Measurements from ENCODE around the gene NLK.

GRCh38 chr17:28096756-28097155 lies 54.3 kb downstream of the NLK start:
- TF ChIP-seq SP2 (CRISPR knock-in tag; IDR thresholded peaks at IDR 0.05) = no peak
- TF ChIP-seq, protein P1, sequence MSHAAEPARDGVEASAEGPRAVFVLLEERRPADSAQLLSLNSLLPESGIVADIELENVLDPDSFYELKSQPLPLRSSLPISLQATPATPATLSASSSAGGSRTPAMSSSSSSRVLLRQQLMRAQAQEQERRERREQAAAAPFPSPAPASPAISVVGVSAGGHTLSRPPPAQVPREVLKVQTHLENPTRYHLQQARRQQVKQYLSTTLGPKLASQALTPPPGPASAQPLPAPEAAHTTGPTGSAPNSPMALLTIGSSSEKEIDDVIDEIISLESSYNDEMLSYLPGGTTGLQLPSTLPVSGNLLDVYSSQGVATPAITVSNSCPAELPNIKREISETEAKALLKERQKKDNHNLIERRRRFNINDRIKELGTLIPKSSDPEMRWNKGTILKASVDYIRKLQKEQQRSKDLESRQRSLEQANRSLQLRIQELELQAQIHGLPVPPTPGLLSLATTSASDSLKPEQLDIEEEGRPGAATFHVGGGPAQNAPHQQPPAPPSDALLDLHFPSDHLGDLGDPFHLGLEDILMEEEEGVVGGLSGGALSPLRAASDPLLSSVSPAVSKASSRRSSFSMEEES (CRISPR knock-in tag; IDR thresholded peaks at IDR 0.05) = no peak
